Upper lobe of right lung (tissue), 1 donor: ENCODE data around the gene B3GAT1. TPM values are rescaled to one million over a fixed set of nuclear protein-coding genes. Genes with fewer than 3 reads are reported as not detected.

ENCODE experiments used
- ATAC-seq: fragments of 200-7000 bp; cut with Tn5 transposase; one replicate; pipeline ENCODE4 v1.9.1; 2020; ENCODE audit warnings: mild to moderate bottlenecking, moderate library complexity
- DNase-seq: peaks from one replicate; pipeline ENCODE4 v3.0.0-alpha.2; 2020
- H3K27ac ChIP-seq: fragments of 200-600 bp; one replicate; pipeline ENCODE4 v1.8.0; 2022
- H3K27me3 ChIP-seq: fragments of 200-600 bp; one replicate; pipeline ENCODE4 v1.8.0; 2022; ENCODE audit warnings: mild to moderate bottlenecking
- H3K36me3 ChIP-seq: fragments of 200-600 bp; one replicate; pipeline ENCODE4 v1.8.0; 2022
- H3K4me1 ChIP-seq: fragments of 200-600 bp; one replicate; pipeline ENCODE4 v1.8.0; 2022
- H3K4me3 ChIP-seq: fragments of 200-600 bp; one replicate; pipeline ENCODE4 v1.8.0; 2022; ENCODE audit warnings: mild to moderate bottlenecking
- H3K9me3 ChIP-seq: fragments of 200-600 bp; one replicate; pipeline ENCODE4 v1.8.0; 2022
- CTCF ChIP-seq: fragments of 200-600 bp; IDR thresholded peaks from one replicate; pipeline ENCODE4 v1.8.0; 2022; ENCODE audit warnings: antibody characterized with exemption
- intact Hi-C: fragments of 100-400 bp; cut with DNase I; formaldehyde crosslinking; loops from one replicate; pipeline ENCODE4 v1.11.0; 2022
- total RNA-seq: library from RNA; stranded (reverse); fragmentation: NEBNext Ultra II Directional; extraction: Animal tissue kit (Norgen Biotek cat#: 25700); gene quantifications from one replicate; pipeline ENCODE4 v1.2.1, GENCODE V29; 2021
- donor health status: DM: no; HTN: yes; CAD: no; lungs with severe emphysema.

The B3GAT1 gene
- total RNA-seq, 1 donor from 2014 or later, result 1.2 TPM

GRCh38 chr11:134372536-134372935 is 39.5 kb downstream of the B3GAT1 start:
- intact Hi-C loops, result no loop called here
- Histone ChIP-seq H3K4me3 (no peak overlapping the region), H3K27me3 (no peaks in the 10 kb centered on the region), H3K27ac (no peak overlapping the region), H3K36me3 (no peaks in the 10 kb centered on the region), H3K9me3 (no peaks in the 10 kb centered on the region), H3K4me1 (no peaks in the 10 kb centered on the region)
- DNase-seq (peak; percentile 31), ATAC-seq (no peak)
- TF ChIP-seq CTCF, result no peak

GRCh38 chr11:134371436-134372185 is 40.4 kb downstream of the B3GAT1 start:
- no peak for ATAC-seq
- no peak for TF ChIP-seq CTCF

GRCh38 chr11:134370526-134371435 is 41.3 kb downstream of the B3GAT1 start:
- peak; percentile 34 for DNase-seq
- H3K27ac ChIP-seq, result no peak overlapping the region
- no peak for ATAC-seq
- intact Hi-C loops, result no loop called here
- no peak for TF ChIP-seq CTCF
- H3K9me3 ChIP-seq, result no peaks in the 10 kb centered on the region
- no peak overlapping the region for H3K4me3 ChIP-seq
- H3K4me1 ChIP-seq, result no peaks in the 10 kb centered on the region
- H3K27me3 ChIP-seq, result no peaks in the 10 kb centered on the region
- H3K36me3 ChIP-seq, result no peaks in the 10 kb centered on the region

More at GRCh38 chr11:134371436-134372185, 40.4 kb downstream of the B3GAT1 start:
- Histone ChIP-seq H3K27ac (no peak overlapping the region), H3K4me1 (no peaks in the 10 kb centered on the region), H3K9me3 (no peaks in the 10 kb centered on the region), H3K27me3 (no peaks in the 10 kb centered on the region), H3K4me3 (no peak overlapping the region), H3K36me3 (no peaks in the 10 kb centered on the region)
- intact Hi-C loops, result no loop called here
- peak; percentile 60 for DNase-seq

- Histone ChIP-seq H3K27ac (no peak overlapping the region), H3K36me3 (no peaks in the 10 kb centered on the region), H3K4me1 (no peaks in the 10 kb centered on the region), H3K27me3 (no peaks in the 10 kb centered on the region), H3K4me3 (no peak overlapping the region), H3K9me3 (no peaks in the 10 kb centered on the region)
- no peak for ATAC-seq
- peak; percentile 63 for DNase-seq
- TF ChIP-seq CTCF, result no peak
- intact Hi-C loops, result no loop called here
Observed at GRCh38 chr11:134369656-134370525, 42.2 kb downstream of the B3GAT1 start.

- no peak for TF ChIP-seq CTCF
- ATAC-seq (no peak), DNase-seq (peak; percentile 52)
- Histone ChIP-seq H3K27ac (no peak overlapping the region), H3K9me3 (no peaks in the 10 kb centered on the region), H3K4me3 (no peak overlapping the region), H3K4me1 (no peaks in the 10 kb centered on the region), H3K27me3 (no peaks in the 10 kb centered on the region), H3K36me3 (no peaks in the 10 kb centered on the region)
- intact Hi-C loops, result no loop called here
Observed at GRCh38 chr11:134367781-134368180, 44.3 kb downstream of the B3GAT1 start.
